WTC11 (cell line): ENCODE results near the gene TIGD2. TPM values are rescaled to one million over a fixed set of nuclear protein-coding genes. Genes with fewer than 3 reads are reported as not detected.

Experiments
- ATAC-seq: fragments of 200-7000 bp; cut with Tn5 transposase; 2 replicates; pipeline ENCODE4 v1.10.0; 2021; ENCODE audit warnings: mild to moderate bottlenecking, moderate library complexity
- CTCF ChIA-PET: fragments of 300-600 bp; sonication (Branson Sonifier 250); formaldehyde crosslinking; loops from one replicate; lab custom pipeline; 2021; ENCODE audit warnings: antibody characterized with exemption; lab: Charles Lee
- POLR2A ChIA-PET: fragments of 350-600 bp; sonication (Branson Sonifier 250); formaldehyde crosslinking; loops from one replicate; lab custom pipeline; 2021; ENCODE audit warnings: antibody characterized with exemption; lab: Charles Lee
- DNase-seq: peaks from one replicate; pipeline ENCODE4 v3.0.0; 2021; ENCODE audit warnings: low spot score
- H3K27ac Mint-ChIP-seq: 2 replicates; pipeline ENCODE4 v1.8.0; 2021; ENCODE audit warnings: mixed read lengths
- H3K27me3 Mint-ChIP-seq: 2 replicates; pipeline ENCODE4 v1.8.0; 2021; ENCODE audit warnings: low read depth, mild to moderate bottlenecking, moderate library complexity, mixed read lengths
- H3K36me3 Mint-ChIP-seq: 2 replicates; pipeline ENCODE4 v1.8.0; 2021; ENCODE audit warnings: mixed read lengths
- H3K4me1 Mint-ChIP-seq: 2 replicates; pipeline ENCODE4 v1.8.0; 2022; ENCODE audit warnings: mixed read lengths
- H3K4me3 Mint-ChIP-seq: 2 replicates; pipeline ENCODE4 v1.8.0; 2021; ENCODE audit warnings: mild to moderate bottlenecking, moderate library complexity, mixed read lengths
- H3K9me3 Mint-ChIP-seq: 2 replicates; pipeline ENCODE4 v1.8.0; 2021; ENCODE audit warnings: mixed read lengths
- CBFB ChIP-seq: sonication (generic); formaldehyde crosslinking; IDR thresholded peaks from 2 replicates; pipeline ENCODE4 v1.8.1; 2022; ENCODE audit warnings: mild to moderate bottlenecking, low read depth, missing genetic modification reagents
- CREB1 ChIP-seq: sonication (generic); formaldehyde crosslinking; IDR thresholded peaks from 2 replicates; pipeline ENCODE4 v1.8.0; 2023; ENCODE audit warnings: mild to moderate bottlenecking, missing genetic modification reagents
- CREM ChIP-seq: sonication (generic); formaldehyde crosslinking; IDR thresholded peaks from 2 replicates; pipeline ENCODE4 v1.8.1; 2022; ENCODE audit warnings: mild to moderate bottlenecking, missing genetic modification reagents, moderate library complexity
- ELF4 ChIP-seq: sonication (generic); formaldehyde crosslinking; IDR thresholded peaks from 2 replicates; pipeline ENCODE4 v1.8.1; 2022; ENCODE audit warnings: low read depth, mild to moderate bottlenecking, moderate library complexity, missing genetic modification reagents
- FOXP1 ChIP-seq: sonication (generic); formaldehyde crosslinking; IDR thresholded peaks from 2 replicates; pipeline ENCODE4 v1.8.0; 2022; ENCODE audit warnings: missing genetic modification reagents, mild to moderate bottlenecking, moderate library complexity, borderline replicate concordance
- FOXP4 ChIP-seq: sonication (generic); formaldehyde crosslinking; IDR thresholded peaks from 2 replicates; pipeline ENCODE4 v1.8.0; 2022; ENCODE audit warnings: mild to moderate bottlenecking, missing genetic modification reagents
- JAZF1 ChIP-seq: fragments of 250-450 bp; sonication (Bioruptor Pico); IDR thresholded peaks from 2 replicates; pipeline ENCODE4 v1.9.0; 2021; ENCODE audit warnings: moderate library complexity, mild to moderate bottlenecking, inconsistent platforms
- KAT7 ChIP-seq: sonication (generic); formaldehyde crosslinking; IDR thresholded peaks from 2 replicates; pipeline ENCODE4 v1.8.1; 2023; ENCODE audit warnings: missing genetic modification reagents, mild to moderate bottlenecking, borderline replicate concordance
- NR1H2 ChIP-seq: sonication (generic); formaldehyde crosslinking; IDR thresholded peaks from 2 replicates; pipeline ENCODE4 v1.9.0; 2021; ENCODE audit warnings: mild to moderate bottlenecking, moderate library complexity, missing genetic modification reagents
- NR3C1 ChIP-seq: sonication (generic); formaldehyde crosslinking; conservative IDR thresholded peaks from 2 replicates; pipeline ENCODE4 v1.8.1; 2023; ENCODE audit warnings: low read depth, mild to moderate bottlenecking, missing genetic modification reagents
- RELA ChIP-seq: sonication (generic); formaldehyde crosslinking; IDR thresholded peaks from 2 replicates; pipeline ENCODE4 v1.8.1; 2022; ENCODE audit warnings: missing genetic modification reagents, mild to moderate bottlenecking, borderline replicate concordance
- SOX15 ChIP-seq: fragments of 250-450 bp; sonication (Bioruptor Pico); IDR thresholded peaks from 2 replicates; pipeline ENCODE4 v1.9.0; 2021; ENCODE audit warnings: mild to moderate bottlenecking
- SP1 ChIP-seq: sonication (generic); formaldehyde crosslinking; conservative IDR thresholded peaks from 2 replicates; pipeline ENCODE4 v1.8.1; 2022; ENCODE audit warnings: missing genetic modification reagents
- ZNF121 ChIP-seq: sonication (generic); formaldehyde crosslinking; IDR thresholded peaks from 2 replicates; pipeline ENCODE4 v1.8.0; 2023; ENCODE audit warnings: missing genetic modification reagents
- ZNF219 ChIP-seq: sonication (generic); formaldehyde crosslinking; IDR thresholded peaks from 2 replicates; pipeline ENCODE4 v1.8.0; 2023; ENCODE audit warnings: missing genetic modification reagents, mild to moderate bottlenecking, borderline replicate concordance
- ZNF232 ChIP-seq: sonication (generic); formaldehyde crosslinking; IDR thresholded peaks from 2 replicates; pipeline ENCODE4 v1.8.0; 2022; ENCODE audit warnings: mild to moderate bottlenecking, missing genetic modification reagents
- ZNF263 ChIP-seq: sonication (generic); formaldehyde crosslinking; IDR thresholded peaks from 2 replicates; pipeline ENCODE4 v1.8.1; 2022; ENCODE audit warnings: low read depth, mild to moderate bottlenecking, moderate library complexity, missing genetic modification reagents
- ZNF317 ChIP-seq: sonication (generic); formaldehyde crosslinking; IDR thresholded peaks from 2 replicates; pipeline ENCODE4 v1.8.1; 2023; ENCODE audit warnings: low read depth, mild to moderate bottlenecking, moderate library complexity, missing genetic modification reagents, borderline replicate concordance
- ZNF396 ChIP-seq: fragments of 250-450 bp; sonication (Bioruptor Pico); IDR thresholded peaks from 2 replicates; pipeline ENCODE4 v1.8.0; 2021; ENCODE audit warnings: mild to moderate bottlenecking, moderate library complexity, borderline replicate concordance
- ZNF512 ChIP-seq: sonication (generic); formaldehyde crosslinking; IDR thresholded peaks from 2 replicates; pipeline ENCODE4 v1.8.1; 2022; ENCODE audit warnings: missing genetic modification reagents, borderline replicate concordance
- total RNA-seq: library from RNA; stranded (reverse); gene quantifications from 3 replicates; pipeline ENCODE4 v1.2.3, GENCODE V29; 2021
- TF ChIP-seq, protein P1 (sequence below): sonication (generic); formaldehyde crosslinking; IDR thresholded peaks from 2 replicates; pipeline ENCODE4 v1.8.0; 2023; ENCODE audit warnings: mild to moderate bottlenecking, missing genetic modification reagents
- TF ChIP-seq, protein P2 (sequence below): fragments of 250-450 bp; sonication (Bioruptor Pico); IDR thresholded peaks from 2 replicates; pipeline ENCODE4 v1.9.0; 2021; ENCODE audit warnings: mild to moderate bottlenecking, borderline replicate concordance

The TIGD2 gene
- total RNA-seq, 1 experiment from 2014 or later: 5.0 TPM

DNA sequence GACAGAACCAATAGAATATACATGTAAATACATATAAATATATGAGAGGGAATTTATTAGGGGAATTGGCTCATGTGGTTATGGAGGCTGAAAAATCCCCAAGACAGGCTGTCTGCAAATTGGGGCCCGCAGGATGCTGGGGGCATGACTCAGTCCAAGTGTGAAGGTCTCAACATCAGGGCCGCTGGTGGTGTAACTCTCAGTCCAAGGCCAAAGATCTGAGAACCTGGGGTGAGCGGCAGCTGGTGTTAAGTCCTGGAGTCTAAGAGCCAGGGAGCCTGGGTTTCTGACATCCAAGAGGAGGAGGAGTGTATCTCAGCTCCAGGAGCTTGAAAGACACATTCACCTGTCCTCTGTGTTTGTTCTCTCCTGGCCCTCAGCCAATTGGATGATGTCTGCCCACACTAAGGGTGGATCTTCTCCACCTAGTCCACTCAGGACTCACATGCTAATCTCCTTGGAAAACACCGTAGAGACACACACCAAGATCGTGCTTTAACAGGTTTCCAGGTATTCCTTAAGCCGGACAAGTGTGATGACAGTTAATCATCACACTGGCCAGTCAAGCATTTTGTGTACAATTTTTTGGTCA lies 28.9 kb downstream of the TIGD2 start:
- ChIA-PET CTCF (no interaction called here), POLR2A (no interaction called here)
- Mint-ChIP-seq H3K9me3 (peaks cover 10% of the 10 kb centered on the region), H3K4me1 (peaks cover 20% of the 10 kb centered on the region), H3K4me3 (no peak overlapping the region), H3K36me3 (peaks cover 8% of the 10 kb centered on the region), H3K27ac (no peak overlapping the region), H3K27me3 (no peaks in the 10 kb centered on the region)
- no peak for TF ChIP-seq SOX15 (CRISPR knock-in tag)
- no peak for TF ChIP-seq ZNF512
- no peak for TF ChIP-seq ZNF396 (CRISPR knock-in tag)
- no peak for TF ChIP-seq CREB1
- TF ChIP-seq ZNF263: no peak
- DNase-seq (no peak), ATAC-seq (no peak)

DNA sequence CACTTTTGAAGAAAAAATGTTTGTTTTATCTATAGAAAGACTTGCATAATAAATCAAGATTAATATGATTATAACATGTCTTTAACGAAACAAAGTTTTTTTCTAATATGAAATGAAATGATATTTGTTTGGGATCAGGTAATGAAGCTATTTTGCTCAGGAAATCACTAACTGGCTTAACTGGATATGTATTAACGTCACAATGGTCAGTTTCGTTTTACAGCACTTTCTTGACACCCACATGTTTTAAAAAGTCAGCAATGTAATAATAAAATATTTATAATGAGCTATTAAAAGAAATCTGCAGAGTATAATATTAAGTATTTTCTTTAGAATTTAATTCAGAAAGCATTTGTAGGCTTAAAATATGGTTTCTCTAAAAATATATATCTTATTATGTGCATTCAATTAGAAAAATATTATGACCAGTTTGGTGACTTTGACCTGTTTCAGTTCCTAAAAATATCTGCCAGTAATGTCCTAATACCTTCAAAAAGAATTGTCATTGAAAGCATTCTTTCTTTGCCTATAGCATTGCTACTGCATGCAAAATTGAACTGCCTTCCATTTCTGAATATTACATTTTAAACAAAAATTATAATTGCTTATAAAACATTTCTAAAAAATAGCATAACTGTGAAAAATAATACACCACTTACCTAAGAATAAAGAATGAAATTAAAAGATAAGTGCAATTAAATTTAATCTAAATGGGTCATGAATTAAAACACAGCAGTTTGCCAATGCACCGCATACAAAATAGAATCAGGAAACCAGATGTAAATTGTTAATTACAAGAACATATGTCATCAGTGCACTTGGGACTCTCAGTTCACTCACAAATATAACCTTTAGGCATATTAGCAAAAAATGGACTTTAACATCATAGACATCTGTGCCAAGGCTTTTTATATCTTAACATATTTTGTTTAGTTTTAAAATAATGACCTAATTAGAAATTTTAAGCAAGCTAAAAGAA lies 31.6 kb downstream of the TIGD2 start:
- POLR2A ChIA-PET: no interaction called here
- Mint-ChIP-seq H3K36me3 (peaks cover 15% of the 10 kb centered on the region), H3K4me1 (peaks cover 11% of the 10 kb centered on the region), H3K9me3 (peaks cover 25% of the 10 kb centered on the region), H3K4me3 (no peak overlapping the region), H3K27me3 (no peaks in the 10 kb centered on the region), H3K27ac (no peak overlapping the region)
- CTCF ChIA-PET: interaction anchor here (0.9 kb wide), 1 partner anchor 31 kb away, joined by 3 read pairs; no protein-coding TSS in a partner anchor
- ATAC-seq (no peak), DNase-seq (no peak)
- TF ChIP-seq ZNF232 (CRISPR knock-in tag): no peak
- no peak for TF ChIP-seq ZNF121 (CRISPR knock-in tag)
- no peak for TF ChIP-seq FOXP4
- TF ChIP-seq, protein P1, sequence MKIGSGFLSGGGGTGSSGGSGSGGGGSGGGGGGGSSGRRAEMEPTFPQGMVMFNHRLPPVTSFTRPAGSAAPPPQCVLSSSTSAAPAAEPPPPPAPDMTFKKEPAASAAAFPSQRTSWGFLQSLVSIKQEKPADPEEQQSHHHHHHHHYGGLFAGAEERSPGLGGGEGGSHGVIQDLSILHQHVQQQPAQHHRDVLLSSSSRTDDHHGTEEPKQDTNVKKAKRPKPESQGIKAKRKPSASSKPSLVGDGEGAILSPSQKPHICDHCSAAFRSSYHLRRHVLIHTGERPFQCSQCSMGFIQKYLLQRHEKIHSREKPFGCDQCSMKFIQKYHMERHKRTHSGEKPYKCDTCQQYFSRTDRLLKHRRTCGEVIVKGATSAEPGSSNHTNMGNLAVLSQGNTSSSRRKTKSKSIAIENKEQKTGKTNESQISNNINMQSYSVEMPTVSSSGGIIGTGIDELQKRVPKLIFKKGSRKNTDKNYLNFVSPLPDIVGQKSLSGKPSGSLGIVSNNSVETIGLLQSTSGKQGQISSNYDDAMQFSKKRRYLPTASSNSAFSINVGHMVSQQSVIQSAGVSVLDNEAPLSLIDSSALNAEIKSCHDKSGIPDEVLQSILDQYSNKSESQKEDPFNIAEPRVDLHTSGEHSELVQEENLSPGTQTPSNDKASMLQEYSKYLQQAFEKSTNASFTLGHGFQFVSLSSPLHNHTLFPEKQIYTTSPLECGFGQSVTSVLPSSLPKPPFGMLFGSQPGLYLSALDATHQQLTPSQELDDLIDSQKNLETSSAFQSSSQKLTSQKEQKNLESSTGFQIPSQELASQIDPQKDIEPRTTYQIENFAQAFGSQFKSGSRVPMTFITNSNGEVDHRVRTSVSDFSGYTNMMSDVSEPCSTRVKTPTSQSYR (CRISPR knock-in tag): no peak
- no peak for TF ChIP-seq NR3C1 (CRISPR knock-in tag)
- TF ChIP-seq FOXP1: no peak
- no peak for TF ChIP-seq KAT7 (CRISPR knock-in tag)
- TF ChIP-seq SP1 (CRISPR knock-in tag): no peak
- TF ChIP-seq NR1H2 (CRISPR knock-in tag): no peak
- TF ChIP-seq RELA: no peak
- TF ChIP-seq CBFB: no peak
- TF ChIP-seq, protein P2, sequence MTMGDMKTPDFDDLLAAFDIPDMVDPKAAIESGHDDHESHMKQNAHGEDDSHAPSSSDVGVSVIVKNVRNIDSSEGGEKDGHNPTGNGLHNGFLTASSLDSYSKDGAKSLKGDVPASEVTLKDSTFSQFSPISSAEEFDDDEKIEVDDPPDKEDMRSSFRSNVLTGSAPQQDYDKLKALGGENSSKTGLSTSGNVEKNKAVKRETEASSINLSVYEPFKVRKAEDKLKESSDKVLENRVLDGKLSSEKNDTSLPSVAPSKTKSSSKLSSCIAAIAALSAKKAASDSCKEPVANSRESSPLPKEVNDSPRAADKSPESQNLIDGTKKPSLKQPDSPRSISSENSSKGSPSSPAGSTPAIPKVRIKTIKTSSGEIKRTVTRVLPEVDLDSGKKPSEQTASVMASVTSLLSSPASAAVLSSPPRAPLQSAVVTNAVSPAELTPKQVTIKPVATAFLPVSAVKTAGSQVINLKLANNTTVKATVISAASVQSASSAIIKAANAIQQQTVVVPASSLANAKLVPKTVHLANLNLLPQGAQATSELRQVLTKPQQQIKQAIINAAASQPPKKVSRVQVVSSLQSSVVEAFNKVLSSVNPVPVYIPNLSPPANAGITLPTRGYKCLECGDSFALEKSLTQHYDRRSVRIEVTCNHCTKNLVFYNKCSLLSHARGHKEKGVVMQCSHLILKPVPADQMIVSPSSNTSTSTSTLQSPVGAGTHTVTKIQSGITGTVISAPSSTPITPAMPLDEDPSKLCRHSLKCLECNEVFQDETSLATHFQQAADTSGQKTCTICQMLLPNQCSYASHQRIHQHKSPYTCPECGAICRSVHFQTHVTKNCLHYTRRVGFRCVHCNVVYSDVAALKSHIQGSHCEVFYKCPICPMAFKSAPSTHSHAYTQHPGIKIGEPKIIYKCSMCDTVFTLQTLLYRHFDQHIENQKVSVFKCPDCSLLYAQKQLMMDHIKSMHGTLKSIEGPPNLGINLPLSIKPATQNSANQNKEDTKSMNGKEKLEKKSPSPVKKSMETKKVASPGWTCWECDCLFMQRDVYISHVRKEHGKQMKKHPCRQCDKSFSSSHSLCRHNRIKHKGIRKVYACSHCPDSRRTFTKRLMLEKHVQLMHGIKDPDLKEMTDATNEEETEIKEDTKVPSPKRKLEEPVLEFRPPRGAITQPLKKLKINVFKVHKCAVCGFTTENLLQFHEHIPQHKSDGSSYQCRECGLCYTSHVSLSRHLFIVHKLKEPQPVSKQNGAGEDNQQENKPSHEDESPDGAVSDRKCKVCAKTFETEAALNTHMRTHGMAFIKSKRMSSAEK (CRISPR knock-in tag): no peak
- no peak for TF ChIP-seq CREM (CRISPR knock-in tag)
- TF ChIP-seq ZNF219: no peak
- no peak for TF ChIP-seq JAZF1 (CRISPR knock-in tag)
- TF ChIP-seq SOX15 (CRISPR knock-in tag): no peak
- no peak for TF ChIP-seq ZNF317
- TF ChIP-seq ELF4 (CRISPR knock-in tag): no peak
